HG02943 (cell line): ENCODE results near the gene ATG9B.
"Not testable (repeated sequence)": the region's sequence is repeated elsewhere in the genome, so short reads cannot be mapped to it uniquely, and the experiment has no call there.

Experiments
- ATAC-seq: cut with Tn5 transposase; IDR thresholded peaks from one replicate; pipeline ENCODE4 v1.9.1; 2021; ENCODE audit warnings: mild to moderate bottlenecking, low read depth, moderate library complexity; ENCODE audit not compliant: unreplicated experiment

ATG9B gene

DNA sequence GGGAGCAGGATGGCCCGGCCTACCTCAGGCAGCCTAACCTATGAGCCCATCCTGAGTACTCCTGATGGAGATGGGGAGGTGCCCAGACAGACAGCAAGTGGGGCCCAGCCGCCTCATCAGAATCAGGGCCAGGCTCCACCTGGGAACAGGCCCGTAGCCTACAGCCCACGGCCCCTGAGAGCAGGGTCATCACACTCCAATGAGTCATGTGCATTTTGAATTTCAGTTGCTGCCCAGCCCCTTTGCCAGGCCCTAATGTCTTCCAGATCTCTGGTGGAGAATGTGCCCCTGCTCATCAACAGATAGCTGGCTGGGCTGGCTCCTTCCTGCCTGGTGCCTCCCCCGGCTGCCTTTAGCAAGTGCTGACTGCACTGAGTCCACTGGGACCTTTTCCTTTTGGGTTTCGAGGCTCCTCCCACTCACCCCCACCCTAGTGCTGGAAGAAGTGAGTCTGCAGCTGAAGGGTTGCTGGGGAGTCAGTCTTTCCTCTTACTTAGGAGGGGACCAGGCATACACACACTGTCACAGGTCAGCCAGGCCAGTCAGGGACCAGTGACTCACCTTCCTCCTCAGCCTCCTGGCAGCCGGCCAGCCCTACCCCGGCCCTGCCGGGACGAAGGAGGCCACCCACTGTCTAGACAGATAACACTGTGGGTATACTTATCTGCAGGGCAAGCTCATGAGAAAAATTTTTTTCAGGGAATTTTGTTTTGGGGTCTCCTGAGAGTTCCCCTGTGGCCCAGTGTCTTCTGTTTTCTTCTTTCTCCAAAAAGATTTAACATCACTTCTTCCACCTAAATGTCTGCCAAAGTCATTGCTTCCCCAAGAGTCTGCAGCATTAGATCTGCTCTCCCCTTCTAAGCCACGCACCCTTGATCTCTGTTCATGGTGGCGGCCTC lies 14.9 kb upstream of the ATG9B start:
- ATAC-seq, result no peak

DNA sequence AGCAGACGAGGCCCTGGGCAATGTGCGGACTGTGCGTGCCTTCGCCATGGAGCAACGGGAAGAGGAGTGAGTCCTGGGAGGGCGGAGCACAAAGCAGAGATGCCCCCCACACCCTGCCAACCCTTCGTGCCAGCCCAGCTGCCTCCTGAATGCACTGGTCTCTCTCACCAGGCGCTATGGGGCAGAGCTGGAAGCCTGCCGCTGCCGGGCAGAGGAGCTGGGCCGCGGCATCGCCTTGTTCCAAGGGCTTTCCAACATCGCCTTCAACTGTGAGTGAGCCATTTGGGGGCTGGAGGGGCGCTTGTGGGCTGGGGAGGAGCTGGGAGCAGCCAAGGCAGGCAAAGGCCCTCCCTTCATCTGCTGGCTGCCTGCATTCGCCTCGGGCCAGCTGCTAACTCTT lies 11.6 kb upstream of the ATG9B start:
- no peak for ATAC-seq

DNA sequence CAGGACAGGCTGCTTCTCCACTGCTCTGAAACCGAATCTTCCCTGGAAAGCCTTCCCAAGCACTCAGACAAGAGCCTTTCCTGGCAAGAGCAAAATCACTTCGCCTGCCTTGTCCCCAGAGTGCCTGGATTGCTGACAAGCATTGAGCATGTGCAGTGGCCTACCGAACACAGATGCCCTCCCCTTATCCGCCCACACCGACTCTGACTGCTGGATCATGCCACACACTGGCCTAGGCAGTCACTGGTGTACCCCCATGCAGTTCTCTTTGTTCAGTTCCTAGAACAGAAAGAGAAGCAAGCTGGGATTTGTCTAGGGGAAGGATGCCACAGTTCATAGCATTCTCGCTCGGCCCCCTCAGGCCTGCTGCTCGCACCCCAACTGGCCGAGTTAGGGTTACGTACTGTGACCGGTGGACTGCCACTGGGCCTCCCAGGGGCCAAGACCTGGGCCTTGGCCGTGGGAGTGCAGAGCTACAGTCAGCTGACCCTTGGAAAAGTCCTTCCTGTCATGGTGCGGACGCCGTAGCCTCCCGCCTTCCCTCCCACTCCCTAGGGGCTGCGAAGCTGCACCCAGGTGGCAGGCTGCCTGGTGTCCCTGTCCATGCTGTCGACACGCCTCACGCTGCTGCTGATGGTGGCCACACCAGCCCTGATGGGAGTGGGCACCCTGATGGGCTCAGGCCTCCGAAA lies 10.9 kb upstream of the ATG9B start:
- no peak for ATAC-seq

DNA sequence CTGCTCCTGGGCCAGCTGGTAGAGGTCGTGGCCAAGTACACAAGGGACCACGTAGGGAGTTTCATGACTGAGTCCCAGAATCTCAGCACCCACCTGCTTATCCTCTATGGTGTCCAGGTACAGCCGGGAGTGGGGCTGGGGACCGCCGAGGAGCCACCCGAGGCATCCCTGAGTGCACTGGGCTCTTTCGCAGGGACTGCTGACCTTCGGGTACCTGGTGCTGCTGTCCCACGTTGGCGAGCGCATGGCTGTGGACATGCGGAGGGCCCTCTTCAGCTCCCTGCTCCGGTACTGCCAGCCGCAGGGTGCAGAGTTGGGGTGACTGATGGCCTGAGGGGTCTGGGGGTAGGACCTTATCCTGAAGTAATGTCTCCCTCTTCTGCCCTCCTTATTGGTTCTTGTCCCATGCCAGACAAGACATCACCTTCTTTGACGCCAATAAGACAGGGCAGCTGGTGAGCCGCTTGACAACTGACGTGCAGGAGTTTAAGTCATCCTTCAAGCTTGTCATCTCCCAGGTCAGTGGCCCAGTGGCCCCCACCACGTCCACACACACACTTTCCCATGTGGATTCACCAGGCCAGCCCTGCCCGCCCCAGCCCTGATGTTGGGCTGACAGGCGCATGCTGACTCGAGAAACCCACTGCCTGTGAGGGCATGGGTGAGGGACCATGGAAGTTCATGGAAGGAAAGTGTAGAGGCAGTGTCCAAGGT lies 10.2 kb upstream of the ATG9B start:
- no peak for ATAC-seq

DNA sequence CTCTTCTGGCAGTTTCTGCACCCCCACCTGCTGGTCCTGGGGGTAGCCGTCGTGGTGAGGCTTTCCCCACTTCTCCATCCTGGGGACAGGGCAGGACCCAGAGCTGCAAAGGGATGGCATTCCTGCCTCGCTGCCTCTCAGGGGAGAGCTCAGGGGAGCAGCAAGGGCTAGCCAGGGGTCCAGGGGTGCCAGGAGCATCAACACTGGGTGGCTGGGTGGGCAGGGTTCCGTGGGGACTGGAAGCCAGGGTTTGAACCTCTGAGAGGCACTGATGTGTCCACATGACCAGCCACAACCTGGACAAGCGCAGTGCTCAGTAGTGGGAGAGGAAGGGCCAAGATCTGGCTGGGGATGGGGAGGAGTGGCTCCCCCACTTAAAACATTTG lies 9.6 kb upstream of the ATG9B start:
- no peak for ATAC-seq

DNA sequence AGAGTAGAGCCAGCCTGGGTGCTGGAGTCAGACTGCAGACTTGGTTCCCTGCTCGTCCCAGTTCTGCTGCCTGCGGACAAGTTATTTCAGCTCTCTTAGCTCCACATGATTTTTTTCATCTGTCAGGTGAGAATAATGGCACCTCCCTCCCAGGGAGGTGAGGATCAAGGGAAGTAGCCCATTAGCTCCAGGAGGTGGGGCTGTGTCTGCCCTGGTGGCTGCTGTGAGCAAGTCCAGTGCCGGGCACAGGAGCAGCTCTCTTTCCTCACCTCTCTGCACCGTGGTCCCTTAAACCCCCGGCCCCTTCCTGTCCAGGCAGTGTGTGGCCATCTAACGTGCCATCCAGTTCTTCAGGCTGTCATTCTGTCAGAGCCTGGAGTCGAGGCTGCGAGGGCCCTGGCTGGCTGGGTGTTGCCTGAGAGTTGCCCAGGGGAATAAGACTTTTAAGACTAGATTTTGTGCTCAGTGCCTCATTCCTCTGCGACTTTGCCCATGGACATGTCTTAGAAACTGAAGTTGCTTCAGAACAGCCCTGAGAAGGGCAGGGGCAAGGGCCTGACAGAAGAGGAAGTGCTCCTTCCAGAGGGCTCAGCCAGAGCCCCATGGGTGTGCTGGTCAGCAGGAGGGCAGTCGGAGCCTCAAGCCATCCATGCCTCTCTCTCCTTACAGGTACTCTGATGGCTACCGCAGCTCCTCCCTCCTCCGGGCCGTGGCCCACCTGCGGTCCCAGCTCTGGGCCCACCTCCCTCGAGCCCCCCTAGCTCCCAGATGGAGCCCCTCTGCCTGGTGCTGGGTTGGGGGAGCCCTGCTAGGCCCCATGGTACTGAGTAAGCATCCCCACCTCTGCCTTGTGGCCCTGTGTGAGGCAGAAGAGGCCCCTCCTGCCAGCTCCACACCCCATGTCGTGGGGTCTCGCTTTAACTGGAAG lies 8.9 kb upstream of the ATG9B start:
- ATAC-seq, result no peak

DNA sequence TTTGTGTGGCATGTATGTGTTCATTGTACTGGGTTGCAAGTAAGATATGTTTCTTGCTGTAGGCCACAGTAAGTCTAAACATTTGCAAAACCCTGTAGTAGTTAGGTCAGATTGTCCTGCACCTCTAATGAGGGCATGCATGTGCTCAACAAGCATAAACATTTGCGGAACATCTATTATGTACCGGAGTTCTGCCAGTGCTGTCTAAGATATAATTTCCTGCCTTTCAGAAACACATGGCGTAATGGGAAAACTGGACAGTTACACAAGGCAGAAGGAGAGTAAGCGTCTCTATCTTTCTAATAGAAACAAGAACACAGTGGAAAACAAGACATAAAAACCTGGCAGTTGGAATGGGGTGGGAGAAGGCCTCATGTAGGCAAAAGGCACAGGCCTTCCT lies 6.7 kb upstream of the ATG9B start:
- no peak for ATAC-seq

DNA sequence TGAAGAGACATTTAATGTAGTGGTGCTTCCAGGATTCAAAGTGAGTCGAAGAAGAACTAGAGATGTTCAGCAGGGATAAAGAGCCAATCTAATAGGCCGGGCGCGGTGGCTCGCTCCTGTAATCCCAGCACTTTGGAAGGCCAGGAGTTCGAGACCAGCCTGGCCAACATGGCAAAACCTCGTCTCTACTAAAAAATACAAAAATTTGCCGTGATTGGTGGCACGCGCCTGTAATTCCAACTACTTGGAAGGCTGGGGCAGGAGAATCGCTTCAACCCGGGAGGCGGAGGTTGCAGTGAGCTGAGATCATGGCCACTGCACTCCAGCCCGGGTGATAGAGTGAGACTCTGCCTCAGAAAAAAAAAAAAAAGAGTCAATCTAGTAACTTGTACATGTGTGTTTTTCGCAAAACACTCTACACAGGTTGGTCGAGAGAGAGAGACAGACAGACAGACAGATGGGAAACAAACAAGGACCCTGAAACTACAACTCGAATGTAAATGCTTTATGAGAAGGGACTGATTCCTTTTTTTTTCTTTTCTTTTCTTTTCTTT lies 4.7 kb upstream of the ATG9B start:
- no peak for ATAC-seq

DNA sequence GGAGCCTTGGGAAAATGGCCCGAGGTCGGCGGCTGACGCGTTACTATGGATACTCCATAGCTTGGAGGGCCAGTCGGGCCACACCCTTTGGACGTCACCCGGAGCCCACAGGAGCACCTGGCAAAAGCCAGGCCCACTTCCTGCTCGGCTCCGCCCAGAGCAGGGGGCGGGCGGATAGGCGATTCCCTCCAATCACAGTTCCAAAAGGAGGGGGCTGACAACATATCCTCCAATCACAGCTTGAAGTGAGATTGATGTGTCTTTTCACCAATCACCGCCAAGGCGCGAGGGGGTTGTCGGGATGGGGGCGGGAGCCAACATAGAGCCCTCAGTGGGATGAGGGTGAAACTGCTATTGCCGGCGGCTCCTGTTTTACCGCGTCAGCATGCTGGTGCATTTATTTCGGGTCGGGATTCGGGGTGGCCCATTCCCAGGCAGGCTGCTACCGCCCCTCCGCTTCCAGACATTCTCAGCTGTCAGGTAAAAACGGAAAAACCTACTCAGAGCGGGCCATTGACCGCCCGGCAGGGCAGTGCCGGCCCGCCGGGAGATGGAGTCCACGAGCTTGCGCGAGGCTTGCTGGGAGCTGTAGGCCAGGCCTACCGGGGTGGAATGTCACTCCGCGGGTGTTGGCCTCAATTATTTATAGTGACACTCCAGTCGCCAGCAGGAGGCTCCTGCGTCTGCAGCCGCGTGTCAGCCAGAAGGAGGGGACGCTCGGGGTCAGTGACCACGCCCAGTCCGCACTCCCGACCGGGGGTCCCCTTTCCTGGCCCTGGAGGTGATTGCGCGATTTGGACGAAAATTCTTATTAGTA lies 4.0 kb upstream of the ATG9B start, which contains the start of gene ABCB8:
TSS of gene ABCB8 (plus strand) at position 320 of the 817 bp plus-strand sequence. CDS start at position 386, 66 bp downstream.
- peak; percentile 94 for ATAC-seq

DNA sequence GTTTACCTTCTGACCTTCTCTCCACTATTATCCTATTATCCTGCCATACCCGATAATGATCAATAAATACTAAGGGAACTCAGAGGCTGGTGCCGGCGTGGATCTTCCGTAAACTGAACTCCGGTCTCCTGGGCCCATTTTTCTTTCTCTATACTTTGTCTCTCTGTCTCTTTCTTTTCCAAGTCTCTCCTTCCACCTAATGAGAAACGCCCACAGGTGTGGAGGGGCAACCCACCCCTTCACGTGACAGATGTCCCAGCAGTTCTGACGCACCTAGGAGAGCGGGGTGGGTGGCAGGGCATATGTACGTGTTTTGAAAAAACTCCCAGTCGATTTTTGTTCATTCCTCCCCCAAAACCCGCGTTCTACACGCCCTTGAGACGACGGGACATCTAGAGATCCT lies 3.4 kb upstream of the ATG9B start:
- ATAC-seq, result peak; percentile 2

DNA sequence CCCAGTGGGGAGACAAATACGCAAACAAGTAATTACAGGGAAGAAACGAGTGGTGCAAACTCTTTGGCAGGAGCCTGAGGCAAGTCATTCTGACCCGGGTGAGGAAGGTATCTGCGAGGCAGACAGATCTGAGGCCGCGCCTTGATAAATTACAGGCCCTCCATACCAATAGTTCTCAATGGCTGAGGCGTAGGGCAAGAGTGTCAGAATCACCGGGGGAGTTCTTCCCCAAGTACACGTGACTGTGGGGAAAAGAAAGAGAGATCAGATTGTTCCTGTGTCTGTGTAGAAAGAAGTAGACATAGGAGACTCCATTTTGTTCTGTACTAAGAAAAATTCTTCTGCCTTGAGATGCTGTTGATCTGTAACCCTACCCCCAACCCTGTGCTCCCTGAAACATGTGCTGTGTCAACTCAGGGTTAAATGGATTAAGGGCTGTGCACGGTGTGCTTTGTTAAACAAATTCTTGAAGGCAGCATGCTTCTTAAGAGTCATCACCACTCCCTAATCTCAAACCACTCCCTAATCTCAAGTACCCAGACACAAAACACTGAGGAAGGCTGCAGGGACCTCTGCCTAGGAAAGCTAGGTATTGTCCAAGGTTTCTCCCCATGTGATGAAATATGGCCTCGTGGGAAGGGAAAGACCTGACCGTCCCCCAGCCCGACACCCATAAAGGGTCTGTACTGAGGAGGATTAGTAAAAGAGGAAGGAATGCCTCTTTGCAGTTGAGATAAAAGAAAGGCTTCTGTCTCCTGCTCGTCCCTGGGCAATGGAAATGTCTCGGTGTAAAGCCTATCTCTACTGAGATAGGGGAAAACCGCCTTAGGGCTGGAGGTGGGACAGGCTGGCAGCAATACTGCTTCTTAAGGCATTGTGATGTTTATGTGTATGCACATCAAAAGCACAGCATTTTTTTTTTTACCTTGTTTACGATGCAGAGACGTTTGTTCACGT lies 2.8 kb upstream of the ATG9B start:
- not testable (repeated sequence) for ATAC-seq

DNA sequence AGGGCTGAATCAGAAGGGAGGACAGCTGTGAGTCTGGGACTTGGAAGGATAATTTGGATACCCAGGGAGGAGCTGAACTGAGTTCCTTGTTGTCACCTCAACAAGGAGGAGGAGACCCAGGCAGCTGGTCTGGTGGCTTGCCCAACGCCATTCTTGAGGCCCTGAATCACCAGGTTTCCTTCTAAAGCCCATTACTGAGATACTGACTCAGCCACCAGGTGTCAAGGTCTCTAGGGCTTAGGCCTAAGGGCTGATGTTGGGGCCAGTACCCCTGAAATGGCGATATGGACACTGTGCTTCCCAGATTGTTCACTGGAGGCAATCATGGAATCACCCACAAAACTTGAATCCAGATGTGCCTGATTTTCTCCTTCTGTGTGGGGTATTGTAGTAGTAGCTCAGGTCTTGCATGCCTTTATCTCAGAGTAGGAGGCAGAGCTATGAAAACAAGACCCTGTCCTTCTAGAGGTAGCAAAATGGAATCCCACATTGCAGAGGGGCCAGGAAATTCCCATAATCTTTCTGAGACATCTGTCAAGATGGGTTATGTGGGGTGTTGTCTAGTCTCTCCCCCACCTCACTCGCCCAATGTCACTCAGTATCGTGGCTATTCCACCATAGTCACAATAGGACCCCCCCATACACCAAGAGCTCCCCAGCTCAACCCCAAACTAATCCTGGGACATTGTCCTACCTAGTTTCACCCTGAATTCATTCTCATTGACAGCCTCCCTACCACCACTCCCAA lies 1.8 kb upstream of the ATG9B start:
- no peak for ATAC-seq

DNA sequence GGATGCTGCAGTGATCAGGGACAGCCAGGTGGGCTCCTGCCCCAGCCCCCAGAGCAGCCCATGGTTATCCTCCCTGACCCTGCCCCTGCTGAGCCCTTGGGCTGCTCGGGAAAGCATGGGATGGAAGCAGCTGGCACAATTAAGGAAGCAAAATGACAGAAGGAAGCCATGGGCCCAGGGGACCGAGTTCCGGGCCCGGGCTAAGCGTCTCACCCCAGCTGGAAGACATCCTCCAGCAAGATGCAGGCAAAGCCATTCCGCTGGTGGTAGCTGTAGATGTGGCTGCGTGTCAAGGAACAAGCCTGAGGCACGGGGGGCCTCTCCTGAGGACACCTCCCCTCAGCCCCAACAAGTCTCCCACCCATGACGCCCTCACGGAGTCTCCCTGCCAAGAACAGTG lies 1.1 kb downstream of the ATG9B start:
- ATAC-seq, result no peak

DNA sequence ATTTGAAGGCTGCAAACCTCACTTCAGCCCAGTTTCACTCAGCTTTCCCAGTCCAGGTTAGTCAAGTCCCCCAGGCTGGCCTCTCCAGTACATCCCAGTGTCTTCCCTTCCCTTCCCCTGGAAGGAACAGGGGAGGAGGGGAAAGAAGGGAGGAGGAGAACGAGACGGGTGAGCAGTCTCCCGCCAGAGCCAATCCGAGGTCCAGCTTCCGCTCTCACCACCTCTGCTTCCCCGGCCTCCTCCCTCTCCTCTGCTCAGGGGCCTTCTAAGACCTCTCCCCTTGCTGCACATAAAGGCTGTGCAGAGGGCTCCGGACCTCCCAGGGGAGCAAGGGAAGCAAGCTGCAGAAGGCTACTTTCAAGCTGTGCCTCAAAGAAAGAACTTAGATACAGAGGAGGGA lies 4.1 kb downstream of the ATG9B start:
- ATAC-seq, result no peak

DNA sequence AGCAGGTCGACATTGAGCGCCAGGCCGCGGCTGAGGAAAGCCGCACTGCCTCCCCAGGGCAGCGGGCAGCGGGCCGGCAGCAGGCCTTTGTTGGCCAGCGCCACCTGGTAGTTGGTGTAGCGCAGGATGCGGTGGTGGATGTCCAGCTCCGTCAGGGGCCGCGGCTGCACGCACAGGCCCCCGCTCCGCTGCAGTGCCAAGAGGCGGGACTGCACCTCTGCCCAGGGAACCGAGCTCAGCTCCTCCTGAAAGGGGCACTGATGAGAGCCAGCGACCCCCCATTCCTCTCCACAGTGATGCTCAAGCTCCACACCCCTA lies 5.2 kb downstream of the ATG9B start:
- ATAC-seq, result no peak

DNA sequence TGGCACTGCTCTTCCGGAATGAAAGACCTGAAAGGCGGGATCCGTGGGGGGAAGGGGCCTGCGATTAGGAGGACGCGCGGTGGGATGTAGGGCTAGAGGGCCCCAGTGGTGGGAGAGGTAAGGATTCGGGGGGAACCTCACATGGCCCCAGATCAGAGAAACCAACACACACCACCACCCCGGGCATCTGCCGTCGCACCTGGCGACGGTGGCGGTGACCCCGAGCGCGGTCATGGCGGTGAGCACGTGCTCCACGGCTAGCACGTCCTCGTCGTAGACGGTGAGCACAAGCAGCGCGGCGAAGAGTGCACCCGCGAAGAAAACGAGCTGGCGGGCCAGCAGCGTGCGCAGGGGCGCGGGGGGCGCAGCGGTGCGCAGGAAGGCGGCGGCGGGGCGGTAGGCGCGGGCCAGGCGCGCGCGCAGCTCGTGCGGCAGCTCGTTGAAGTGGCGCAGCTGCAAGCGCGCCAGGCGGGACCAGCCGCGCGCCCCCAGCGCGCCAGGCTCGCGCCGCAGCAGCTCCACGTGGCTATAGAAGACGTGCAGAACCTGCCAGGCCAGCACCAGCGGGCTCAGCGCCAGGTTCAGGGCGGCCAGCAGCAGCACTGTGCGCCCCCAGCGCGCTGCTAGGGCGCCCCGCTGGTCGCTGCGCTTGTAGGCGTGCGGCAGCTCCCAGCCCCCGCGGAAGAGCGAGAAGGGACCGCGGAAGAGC lies 5.7 kb downstream of the ATG9B start:
- ATAC-seq, result no peak

DNA sequence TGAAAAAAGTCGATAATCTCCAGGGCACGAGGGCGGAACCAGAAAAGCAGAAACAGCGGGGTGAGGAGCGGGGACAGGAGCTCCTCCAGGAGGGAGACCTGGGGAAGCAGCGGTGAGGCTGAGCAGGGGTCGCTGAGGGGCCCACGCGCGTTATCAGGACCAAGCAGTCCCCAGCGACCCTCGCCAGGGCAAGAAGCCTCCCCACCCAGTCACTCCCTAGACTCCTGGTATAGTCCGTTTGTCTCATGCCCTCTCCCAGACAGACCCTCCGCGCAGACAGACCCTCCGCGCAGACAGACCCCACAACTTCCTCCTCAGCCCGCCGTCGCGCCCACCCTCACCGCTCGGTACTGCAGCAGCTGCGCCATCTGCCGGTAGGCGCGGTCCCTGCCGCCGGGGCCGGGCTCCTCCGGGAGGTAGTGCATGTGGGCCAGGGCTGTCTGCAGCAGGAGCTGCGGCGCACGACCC lies 6.3 kb downstream of the ATG9B start:
- ATAC-seq, result no peak
